Central memory CD8-positive, alpha-beta T cell (primary cell): Measurements from ENCODE around the gene ZNF469.

Source experiments
- ATAC-seq: fragments of 150-1000 bp; cut with Tn5 transposase; replicated peaks from 2 replicates; pipeline ENCODE4 v1.10.0; 2022; ENCODE audit warnings: mild to moderate bottlenecking, moderate FRiP score, moderate number of reproducible peaks; ENCODE audit not compliant: poor library complexity, severe bottlenecking; ENCODE audit errors: extremely low read depth
- DNase-seq, 2 donors: peaks; one replicate each; pipeline ENCODE4 v3.0.0; 2021; ENCODE audit warnings: low spot score in 2 of 2
- H3K27ac Mint-ChIP-seq: one replicate; pipeline ENCODE4 v1.8.0; 2022; ENCODE audit warnings: low read depth, mild to moderate bottlenecking, moderate library complexity, mixed read lengths
- H3K27me3 Mint-ChIP-seq: one replicate; pipeline ENCODE4 v1.8.0; 2022; ENCODE audit warnings: mixed read lengths
- H3K36me3 Mint-ChIP-seq: one replicate; pipeline ENCODE4 v1.8.0; 2022; ENCODE audit warnings: mild to moderate bottlenecking, moderate library complexity, mixed read lengths; ENCODE audit not compliant: insufficient read depth
- H3K4me1 Mint-ChIP-seq: one replicate; pipeline ENCODE4 v1.8.0; 2022; ENCODE audit warnings: mixed read lengths
- H3K4me3 Mint-ChIP-seq: one replicate; pipeline ENCODE4 v1.8.0; 2022; ENCODE audit warnings: mild to moderate bottlenecking, moderate library complexity, mixed read lengths
- H3K9me3 Mint-ChIP-seq: one replicate; pipeline ENCODE4 v1.8.0; 2022; ENCODE audit warnings: mixed read lengths

Gene ZNF469

GRCh38 chr16:88351491-88352101 is 31.2 kb upstream of the ZNF469 start:
- DNase-seq: no peak
- H3K4me3 Mint-ChIP-seq: no peak overlapping the region
- no peak overlapping the region for H3K27ac Mint-ChIP-seq
- no peaks in the 10 kb centered on the region for H3K9me3 Mint-ChIP-seq
- H3K4me1 Mint-ChIP-seq: no peaks in the 10 kb centered on the region
- ATAC-seq: no peak
- no peaks in the 10 kb centered on the region for H3K27me3 Mint-ChIP-seq
- H3K36me3 Mint-ChIP-seq: peaks cover 2% of the 10 kb centered on the region

GRCh38 chr16:88352261-88353200 is 30.2 kb upstream of the ZNF469 start:
- ATAC-seq: no peak
- Mint-ChIP-seq H3K9me3 (no peaks in the 10 kb centered on the region), H3K27me3 (no peaks in the 10 kb centered on the region), H3K4me3 (no peak overlapping the region), H3K27ac (no peak overlapping the region), H3K4me1 (no peaks in the 10 kb centered on the region), H3K36me3 (peaks cover 2% of the 10 kb centered on the region)
- DNase-seq: no peak

- H3K36me3 Mint-ChIP-seq: peaks cover 2% of the 10 kb centered on the region
- H3K4me1 Mint-ChIP-seq: no peaks in the 10 kb centered on the region
- H3K27ac Mint-ChIP-seq: no peak overlapping the region
- H3K4me3 Mint-ChIP-seq: no peak overlapping the region
- no peak for ATAC-seq
- H3K27me3 Mint-ChIP-seq: no peaks in the 10 kb centered on the region
- H3K9me3 Mint-ChIP-seq: no peaks in the 10 kb centered on the region
- DNase-seq: no peak
Measured at GRCh38 chr16:88353232-88353631, 29.5 kb upstream of the ZNF469 start.

GRCh38 chr16:88353691-88354090 is 29.1 kb upstream of the ZNF469 start:
- ATAC-seq: no peak

GRCh38 chr16:88354229-88355092 is 28.3 kb upstream of the ZNF469 start:
- peaks cover 8% of the 10 kb centered on the region for H3K27me3 Mint-ChIP-seq
- H3K36me3 Mint-ChIP-seq: peaks cover 2% of the 10 kb centered on the region
- ATAC-seq: no peak
- no peak overlapping the region for H3K27ac Mint-ChIP-seq
- no peaks in the 10 kb centered on the region for H3K9me3 Mint-ChIP-seq
- H3K4me1 Mint-ChIP-seq: no peaks in the 10 kb centered on the region
- no peak overlapping the region for H3K4me3 Mint-ChIP-seq
- no peak for DNase-seq

More at GRCh38 chr16:88353691-88354090, 29.1 kb upstream of the ZNF469 start:
- no peak for DNase-seq
- Mint-ChIP-seq H3K4me3 (no peak overlapping the region), H3K27me3 (peaks cover under 1% of the 10 kb centered on the region), H3K9me3 (no peaks in the 10 kb centered on the region), H3K36me3 (peaks cover 2% of the 10 kb centered on the region), H3K4me1 (no peaks in the 10 kb centered on the region), H3K27ac (no peak overlapping the region)

- ATAC-seq: no peak
Measured at GRCh38 chr16:88355093-88355388, 27.7 kb upstream of the ZNF469 start.

GRCh38 chr16:88355389-88356123 is 27.2 kb upstream of the ZNF469 start:
- H3K4me3 Mint-ChIP-seq: no peak overlapping the region
- DNase-seq (no peak), ATAC-seq (no peak)
- H3K9me3 Mint-ChIP-seq: no peaks in the 10 kb centered on the region
- H3K27ac Mint-ChIP-seq: no peak overlapping the region
- H3K27me3 Mint-ChIP-seq: peaks cover 11% of the 10 kb centered on the region
- H3K36me3 Mint-ChIP-seq: peaks cover 2% of the 10 kb centered on the region
- no peaks in the 10 kb centered on the region for H3K4me1 Mint-ChIP-seq

More at GRCh38 chr16:88355093-88355388, 27.7 kb upstream of the ZNF469 start:
- H3K4me3 Mint-ChIP-seq: no peak overlapping the region
- no peak overlapping the region for H3K27ac Mint-ChIP-seq
- peaks cover 2% of the 10 kb centered on the region for H3K36me3 Mint-ChIP-seq
- no peaks in the 10 kb centered on the region for H3K9me3 Mint-ChIP-seq
- no peaks in the 10 kb centered on the region for H3K4me1 Mint-ChIP-seq
- peaks cover 11% of the 10 kb centered on the region for H3K27me3 Mint-ChIP-seq
- no peak for DNase-seq

- ATAC-seq: no peak
- no peak for DNase-seq
- Mint-ChIP-seq H3K27me3 (peaks cover 11% of the 10 kb centered on the region), H3K4me3 (no peak overlapping the region), H3K27ac (no peak overlapping the region), H3K36me3 (peaks cover 2% of the 10 kb centered on the region), H3K9me3 (no peaks in the 10 kb centered on the region), H3K4me1 (no peaks in the 10 kb centered on the region)
Measured at GRCh38 chr16:88356124-88356726, 26.5 kb upstream of the ZNF469 start.

GRCh38 chr16:88356727-88357199 is 26.0 kb upstream of the ZNF469 start:
- H3K36me3 Mint-ChIP-seq: peaks cover 2% of the 10 kb centered on the region
- H3K27ac Mint-ChIP-seq: no peak overlapping the region
- H3K4me3 Mint-ChIP-seq: no peak overlapping the region

GRCh38 chr16:88357317-88358022 is 25.3 kb upstream of the ZNF469 start:
- ATAC-seq: no peak
- no peak overlapping the region for H3K4me3 Mint-ChIP-seq
- peaks cover 2% of the 10 kb centered on the region for H3K36me3 Mint-ChIP-seq

More at GRCh38 chr16:88356727-88357199, 26.0 kb upstream of the ZNF469 start:
- Mint-ChIP-seq H3K27me3 (peaks cover 11% of the 10 kb centered on the region), H3K9me3 (no peaks in the 10 kb centered on the region), H3K4me1 (no peaks in the 10 kb centered on the region)
- ATAC-seq (no peak), DNase-seq (no peak)

GRCh38 chr16:88358023-88358420 is 24.7 kb upstream of the ZNF469 start:
- Mint-ChIP-seq H3K9me3 (no peaks in the 10 kb centered on the region), H3K4me3 (no peak overlapping the region), H3K27ac (no peak overlapping the region), H3K4me1 (no peaks in the 10 kb centered on the region), H3K36me3 (peaks cover 2% of the 10 kb centered on the region), H3K27me3 (peaks cover 19% of the 10 kb centered on the region)
- ATAC-seq: no peak
- no peak for DNase-seq

More at GRCh38 chr16:88357317-88358022, 25.3 kb upstream of the ZNF469 start:
- Mint-ChIP-seq H3K4me1 (no peaks in the 10 kb centered on the region), H3K27me3 (peaks cover 13% of the 10 kb centered on the region), H3K9me3 (no peaks in the 10 kb centered on the region), H3K27ac (no peak overlapping the region)
- no peak for DNase-seq
